HL-60/S4 (cell line): ENCODE measurements around the gene PPP2R5C.

Experiments
- in situ Hi-C: fragments of 300-500 bp; cut with MboI; formaldehyde crosslinking; loops from 2 replicates; pipeline ENCODE4 v1.14.3; 2022; ENCODE audit warnings: low sequenced_read_pairs

The PPP2R5C gene

DNA sequence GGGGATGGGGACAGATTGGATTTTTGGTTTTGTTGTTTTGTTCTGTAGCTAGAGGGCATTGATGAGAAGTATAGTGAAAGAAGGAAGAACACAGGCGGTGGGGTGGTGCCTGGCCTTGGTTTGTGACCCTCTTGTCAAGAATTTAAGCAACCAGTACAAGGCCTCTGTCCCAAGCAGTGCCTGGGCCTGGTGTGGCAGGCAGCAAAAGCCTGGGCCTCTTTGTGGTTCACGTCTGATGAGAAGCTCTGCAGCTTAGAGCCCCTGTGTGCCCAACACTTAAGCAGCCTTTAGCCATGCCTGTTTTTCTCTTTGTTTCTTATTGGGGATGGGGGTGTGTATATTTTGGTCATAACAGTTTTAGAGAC is 98.0 kb downstream of the PPP2R5C start:
- in situ Hi-C loops: no loop called here

DNA sequence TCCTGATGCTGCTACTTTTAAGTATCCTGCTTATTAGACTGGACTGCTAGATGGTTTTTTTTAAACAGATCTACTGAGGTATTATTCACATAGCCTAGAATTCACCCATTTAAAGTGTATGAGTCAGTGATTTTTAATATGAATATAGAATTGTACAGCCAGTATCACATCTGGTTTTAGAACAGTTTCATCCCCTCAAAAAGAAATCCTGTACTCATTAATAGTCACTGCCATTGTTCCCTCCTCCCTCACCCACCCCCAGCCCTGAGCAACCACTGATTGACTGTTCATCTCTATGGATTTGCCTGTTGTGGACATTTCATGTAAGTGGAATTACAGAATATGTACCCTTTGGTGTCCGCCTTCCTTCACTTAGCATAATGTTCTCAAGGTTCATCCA is 98.4 kb downstream of the PPP2R5C start:
- in situ Hi-C loops: no loop called here

DNA sequence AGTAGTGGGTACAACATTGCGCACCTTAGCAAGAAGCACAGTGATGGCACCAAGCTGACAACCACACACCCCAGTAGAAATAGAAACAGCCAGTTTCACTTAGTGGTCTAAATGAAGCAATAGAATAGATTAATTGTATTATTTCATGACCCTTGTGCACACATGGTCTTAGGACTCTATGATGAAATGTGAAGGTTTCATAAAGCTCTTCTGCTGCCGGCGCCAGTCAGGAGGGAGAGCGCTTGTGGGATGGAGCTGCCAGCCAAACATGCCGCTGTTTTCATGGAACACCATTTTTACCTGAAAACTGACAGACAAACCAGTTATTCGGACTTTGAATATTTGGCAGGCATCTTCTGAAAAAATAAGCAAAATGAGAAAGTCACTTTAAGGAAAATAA is 100.0 kb downstream of the PPP2R5C start:
- in situ Hi-C loops: no loop called here

DNA sequence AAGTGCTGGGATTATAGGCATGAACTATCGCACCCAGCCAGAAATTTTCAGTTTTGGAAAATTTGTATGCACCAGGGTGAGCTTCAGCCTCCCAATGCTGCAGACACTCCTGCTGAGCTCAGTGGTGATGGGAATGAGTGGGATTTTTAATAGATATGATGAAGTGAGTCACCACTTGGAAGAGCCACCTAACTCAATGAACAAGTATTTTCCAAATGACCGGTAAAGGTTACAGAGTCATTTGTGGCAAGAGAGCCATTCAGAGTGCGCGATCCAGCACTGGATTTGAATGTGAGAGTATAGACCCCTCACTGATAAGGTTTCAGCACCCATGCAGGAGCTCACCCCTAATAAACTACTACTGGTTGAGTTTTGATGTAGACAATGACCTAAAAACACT is 100.7 kb downstream of the PPP2R5C start:
- in situ Hi-C loops: no loop called here

DNA sequence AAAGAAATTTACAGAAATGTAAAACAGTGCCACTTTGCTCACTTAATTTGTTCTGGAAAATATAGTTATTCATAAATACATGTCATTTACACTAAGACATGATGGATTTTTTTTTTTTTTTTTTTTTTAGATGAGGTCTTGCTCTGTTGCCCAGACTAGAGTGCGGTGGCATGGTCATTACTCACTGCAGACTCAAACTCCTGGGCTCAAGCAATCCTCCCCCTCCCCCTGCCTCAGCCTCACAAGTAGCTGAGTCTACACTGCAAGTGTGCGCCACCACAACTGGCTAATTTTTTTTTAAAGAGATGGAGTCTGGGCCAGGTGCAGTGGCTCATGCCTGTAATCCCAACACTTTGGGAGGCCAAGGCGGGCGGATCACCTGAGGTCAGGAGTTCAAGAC is 101.2 kb downstream of the PPP2R5C start:
- in situ Hi-C loops: no loop called here

DNA sequence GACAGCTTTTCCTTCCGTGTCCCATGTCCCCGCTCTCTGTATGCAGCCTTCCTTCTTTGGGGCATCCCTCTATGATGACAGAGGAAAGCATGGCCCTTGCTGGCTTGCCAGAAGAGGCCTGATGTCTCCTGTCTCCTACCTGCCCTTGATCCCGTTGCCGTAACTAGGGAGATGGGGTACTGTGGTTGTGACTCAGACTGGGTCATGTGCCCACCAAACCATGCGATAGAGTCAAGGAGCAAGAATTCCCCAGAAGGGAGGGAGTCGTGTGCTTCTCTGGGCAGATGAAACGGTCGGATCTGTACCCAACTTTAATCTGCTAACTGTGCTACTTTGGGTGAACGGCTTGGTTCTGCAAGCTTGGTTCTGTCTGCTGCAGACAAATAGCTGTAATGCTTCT is 103.8 kb downstream of the PPP2R5C start:
- in situ Hi-C loops: no loop called here

DNA sequence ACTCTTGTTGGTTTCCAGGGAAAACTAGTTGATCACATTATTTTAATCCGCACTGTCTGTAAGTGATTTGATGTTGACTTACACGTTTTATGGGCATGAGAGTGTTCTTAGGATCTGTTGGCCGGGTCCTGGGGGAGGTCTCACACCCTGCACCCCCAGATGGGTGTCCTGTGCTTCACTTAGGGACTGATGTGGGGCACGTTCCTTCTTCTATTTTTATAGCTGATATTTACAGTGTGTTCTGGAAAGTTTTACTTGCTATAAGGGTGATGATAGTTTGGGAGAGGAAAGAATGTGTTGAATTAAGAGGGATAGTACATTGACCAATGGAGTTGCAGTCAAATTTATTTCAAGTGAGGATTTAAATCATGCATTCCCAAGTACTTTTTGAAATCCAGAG is 106.3 kb downstream of the PPP2R5C start:
- in situ Hi-C loops: no loop called here

DNA sequence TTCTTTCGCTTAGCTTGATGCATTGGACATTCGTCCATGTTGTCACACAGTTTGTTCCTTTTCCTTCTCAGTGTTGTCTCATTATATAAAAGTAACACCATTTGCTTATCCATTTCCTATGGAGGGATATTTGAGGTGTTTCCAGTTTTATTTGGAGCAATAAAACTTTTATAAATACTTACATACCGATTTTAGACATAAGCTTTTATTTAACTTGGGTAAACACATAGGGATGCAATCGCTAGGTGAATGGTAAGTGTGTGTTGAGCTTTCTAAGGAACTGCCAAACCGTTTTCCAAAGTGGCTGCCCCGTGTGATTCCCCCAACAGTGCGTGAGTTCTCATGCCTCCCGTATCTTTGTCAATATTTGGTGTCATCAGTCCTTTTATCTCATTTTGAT is 107.7 kb downstream of the PPP2R5C start:
- in situ Hi-C loops: no loop called here

DNA sequence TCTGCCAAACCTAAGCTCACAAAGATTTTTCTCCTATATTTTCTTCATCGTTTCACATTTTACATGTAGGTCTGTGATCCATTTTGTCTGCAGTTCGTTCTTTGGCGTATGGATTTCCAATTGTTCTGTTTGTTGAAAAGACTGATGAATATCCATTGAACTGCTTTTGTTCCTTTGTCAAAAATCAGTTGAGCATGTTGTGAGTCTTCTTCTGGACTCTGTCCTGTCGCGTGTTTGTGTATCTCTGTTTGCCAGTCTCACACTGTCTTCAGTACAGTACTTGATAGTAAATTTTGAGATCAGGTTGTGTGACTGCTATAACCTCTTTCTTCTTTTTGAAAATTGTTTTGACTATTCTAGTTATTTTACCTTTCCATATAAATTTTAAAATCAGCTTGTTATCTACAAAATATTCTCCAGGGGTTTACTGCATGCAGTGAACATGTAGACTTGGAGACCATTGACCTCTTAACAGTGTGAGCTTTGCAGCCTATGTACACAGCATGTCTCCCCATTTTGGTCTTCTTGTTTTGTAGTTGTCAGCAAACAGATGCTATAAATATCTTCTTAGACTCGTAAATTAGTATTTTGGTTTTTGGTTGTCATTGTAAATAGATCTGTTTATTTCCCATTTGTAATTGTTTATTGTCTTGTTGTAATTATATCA is 108.9 kb downstream of the PPP2R5C start:
- in situ Hi-C loops: no loop called here

DNA sequence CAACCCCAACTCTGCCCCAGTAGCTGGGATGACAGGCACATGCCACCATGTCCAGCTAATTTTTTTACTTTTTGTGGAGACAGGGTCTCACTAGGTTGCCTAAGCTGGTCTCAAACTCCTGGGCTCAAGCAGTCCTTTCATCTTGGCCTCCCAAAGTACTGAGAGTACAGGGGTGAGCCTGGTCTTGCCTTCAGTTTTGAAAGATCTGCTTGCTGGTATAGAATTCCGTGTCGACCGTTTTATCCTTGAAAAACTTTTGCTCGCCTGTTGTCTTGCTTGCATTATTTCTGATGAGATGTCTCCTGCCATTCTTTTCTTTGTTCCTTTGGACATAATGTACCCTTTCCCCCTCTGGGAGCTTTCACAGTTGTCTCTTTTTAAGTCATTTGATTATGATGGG is 110.8 kb downstream of the PPP2R5C start:
- in situ Hi-C loops: no loop called here

DNA sequence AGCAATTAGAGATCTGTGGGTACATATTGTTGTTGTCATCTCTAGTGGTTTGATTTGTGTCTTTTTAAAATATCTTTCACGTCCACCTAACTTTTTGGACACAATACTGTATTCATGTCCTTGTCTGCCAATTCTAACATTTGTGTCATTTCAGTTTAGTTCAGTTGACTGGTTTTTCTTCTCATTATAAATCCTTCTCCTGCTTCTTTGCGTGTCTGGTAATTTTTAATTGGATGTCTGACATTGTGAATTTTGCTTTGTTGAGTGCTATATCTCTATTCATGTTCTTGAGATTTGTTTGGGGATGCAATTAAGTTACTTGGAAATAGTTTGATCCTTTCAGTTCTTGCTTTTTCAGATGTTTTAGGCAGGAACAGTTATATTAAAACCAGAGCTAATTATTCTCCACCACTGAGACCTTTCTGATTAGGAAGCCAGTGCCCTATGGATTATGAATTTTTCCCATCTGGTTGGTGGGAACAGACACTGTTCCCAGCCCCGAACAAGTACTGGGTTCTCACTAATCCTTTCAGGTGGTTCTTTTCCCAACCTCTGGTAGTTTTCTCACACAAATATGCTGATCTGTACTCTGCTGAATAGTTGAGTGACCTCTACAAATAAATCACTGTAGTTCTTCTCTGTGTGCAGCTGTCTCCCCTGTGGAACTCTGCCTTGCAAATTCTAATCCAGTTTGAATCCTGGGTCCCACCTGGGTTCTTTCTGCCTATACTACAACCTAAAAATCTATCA is 111.7 kb downstream of the PPP2R5C start:
- in situ Hi-C loops: no loop called here

DNA sequence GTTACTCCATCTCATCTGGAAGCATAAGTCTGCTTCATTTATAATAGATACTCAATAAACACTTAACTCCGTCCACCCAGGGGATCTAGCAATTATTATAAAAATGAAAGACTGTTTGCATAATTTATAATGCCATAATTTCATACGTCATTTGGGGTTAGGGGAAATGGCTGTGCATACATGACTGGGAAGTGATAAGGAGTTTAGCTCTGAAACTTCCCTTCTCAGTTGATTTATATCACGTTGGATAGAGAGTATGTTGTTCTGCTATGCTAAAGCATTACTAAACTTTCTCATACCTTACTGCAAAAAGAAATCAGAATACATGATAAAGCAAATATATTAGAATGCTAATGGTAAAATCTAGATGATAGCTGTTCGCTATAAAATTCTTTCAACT is 112.5 kb downstream of the PPP2R5C start:
- in situ Hi-C loops: no loop called here

DNA sequence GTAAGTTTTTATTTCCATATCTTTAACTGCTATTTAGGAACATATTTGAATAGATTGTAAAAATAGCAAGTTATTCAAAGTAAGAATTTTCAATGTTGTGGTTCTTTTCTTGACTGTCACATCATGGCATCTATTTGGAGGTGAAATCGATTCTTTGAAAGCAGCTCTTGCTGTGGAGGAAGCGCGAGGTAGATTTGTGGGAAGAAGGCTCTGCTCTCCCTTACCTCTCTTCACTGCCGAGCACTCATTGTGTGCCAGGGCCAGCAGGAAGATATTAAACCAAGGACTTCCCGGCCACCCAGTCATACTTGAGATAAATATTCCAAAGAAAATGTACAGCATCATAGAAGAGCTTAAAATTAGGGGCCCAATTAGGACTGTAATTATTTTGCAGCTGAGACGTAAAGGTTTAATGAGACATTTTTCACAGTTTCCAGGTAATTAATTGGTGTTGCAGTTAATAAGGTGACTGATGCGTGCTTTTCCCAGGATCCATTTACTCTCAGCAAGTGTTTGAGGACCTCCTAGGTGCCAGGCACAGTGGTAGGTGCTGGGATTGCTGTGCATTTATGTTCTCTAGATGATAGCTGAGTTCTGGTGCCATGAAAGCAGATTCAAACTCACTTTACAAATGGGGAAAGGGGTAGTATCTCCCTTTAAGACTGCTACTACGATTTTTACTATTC is 113.7 kb downstream of the PPP2R5C start:
- in situ Hi-C loops: no loop called here

DNA sequence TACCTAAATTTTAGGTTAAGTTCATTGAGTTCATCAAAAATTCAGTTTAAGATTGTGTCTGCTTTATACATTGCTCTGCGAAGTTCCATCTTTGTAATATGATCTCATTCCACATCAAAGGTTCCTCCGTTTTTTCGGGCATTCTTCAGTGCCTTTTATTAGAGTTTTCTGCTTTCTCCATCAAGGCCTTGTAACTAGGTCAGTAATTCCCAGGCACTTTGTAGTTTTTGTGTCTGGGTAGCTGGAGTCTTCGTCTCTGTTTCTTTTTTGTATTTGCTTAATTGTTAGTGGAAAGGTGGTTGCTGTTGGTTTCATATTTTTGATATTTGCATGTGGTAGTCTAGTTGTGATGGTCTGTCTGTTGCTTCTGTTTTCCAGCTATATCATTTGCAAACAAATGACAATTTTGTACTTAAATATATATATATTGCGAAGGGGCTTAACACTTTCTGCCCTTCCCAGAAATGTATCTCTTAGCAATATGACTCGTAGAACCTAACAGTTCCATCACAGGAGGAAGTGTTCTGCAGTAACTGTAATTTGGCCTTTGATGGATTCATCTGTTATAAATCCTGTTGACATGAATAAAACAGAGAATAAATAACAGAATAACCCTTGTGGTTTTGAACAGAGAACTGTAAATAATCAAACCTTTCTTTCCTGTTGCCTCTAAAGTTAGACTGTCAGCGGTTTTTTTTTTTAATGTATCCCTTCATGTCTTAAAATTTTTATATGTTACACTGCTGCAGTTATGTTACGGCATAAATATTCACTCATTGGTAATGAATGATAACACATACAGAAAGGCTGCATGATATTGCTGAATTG is 114.4 kb downstream of the PPP2R5C start:
- in situ Hi-C loops: no loop called here

DNA sequence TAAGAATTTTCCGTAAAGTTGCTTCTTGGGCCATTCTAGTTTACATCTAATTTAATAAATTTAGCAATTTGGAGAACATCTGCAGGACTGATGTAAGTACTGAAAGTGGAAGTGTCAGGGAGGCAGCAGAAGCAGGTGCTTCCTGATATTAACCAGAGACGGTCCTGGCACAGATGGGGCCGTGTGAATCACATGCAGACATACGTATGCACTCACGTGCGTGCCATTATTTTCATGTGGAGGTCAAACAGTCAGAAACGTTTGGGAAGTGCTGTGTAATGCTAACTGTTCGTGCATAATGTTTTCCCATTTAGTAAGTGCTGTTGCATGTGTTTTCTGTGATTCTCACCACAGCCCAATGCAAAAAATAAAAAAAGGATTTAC is 115.0 kb downstream of the PPP2R5C start:
- in situ Hi-C loops: no loop called here

DNA sequence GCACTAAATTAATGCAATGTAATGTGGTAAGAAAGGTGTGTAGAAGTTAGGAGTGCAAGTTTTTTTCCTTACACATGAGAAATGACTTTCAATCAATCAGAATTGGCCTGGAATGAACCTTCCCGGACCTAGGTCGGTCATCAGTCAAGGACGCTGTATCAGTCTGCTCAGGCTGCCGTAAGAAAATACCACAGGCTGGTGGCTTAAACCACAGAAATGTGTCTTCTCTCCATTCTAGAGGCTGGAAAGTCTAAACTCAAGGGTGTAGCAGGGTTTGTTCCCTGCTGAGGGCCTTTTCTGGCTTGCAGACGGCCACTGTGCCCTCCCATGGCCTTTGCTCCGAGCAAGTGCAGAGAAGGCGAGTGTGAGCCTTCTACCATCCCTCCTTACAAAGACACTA is 116.3 kb downstream of the PPP2R5C start:
- in situ Hi-C loops: no loop called here

DNA sequence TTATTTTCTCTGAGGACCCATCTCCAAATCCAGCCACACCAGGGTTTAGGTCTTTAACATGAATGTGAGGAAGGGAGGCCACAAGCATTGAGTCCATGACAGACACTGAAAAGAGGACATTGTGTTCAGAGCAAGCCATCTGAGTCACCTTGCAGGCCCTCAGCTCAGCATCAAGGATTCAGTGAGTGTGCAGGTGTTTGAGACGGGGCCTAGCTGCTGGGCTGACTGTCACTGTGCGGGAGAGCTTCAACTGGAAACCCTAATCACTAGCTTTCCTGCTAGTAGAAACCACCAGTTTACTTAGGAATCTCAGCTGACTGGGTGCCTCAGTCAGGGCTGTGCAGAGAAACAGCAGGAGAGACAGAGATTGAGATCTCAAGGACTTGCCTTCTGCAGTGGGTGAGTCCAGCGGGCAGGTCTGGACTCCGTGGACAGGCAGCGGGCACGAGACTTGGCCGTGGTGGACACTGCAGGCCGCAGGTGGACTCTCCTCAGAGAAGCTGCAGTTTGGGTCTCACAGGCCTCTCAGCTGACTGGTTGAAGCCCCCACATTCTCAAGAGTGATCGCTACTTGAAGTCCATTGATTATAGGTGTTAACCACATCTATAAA is 116.8 kb downstream of the PPP2R5C start:
- in situ Hi-C loops: no loop called here

DNA sequence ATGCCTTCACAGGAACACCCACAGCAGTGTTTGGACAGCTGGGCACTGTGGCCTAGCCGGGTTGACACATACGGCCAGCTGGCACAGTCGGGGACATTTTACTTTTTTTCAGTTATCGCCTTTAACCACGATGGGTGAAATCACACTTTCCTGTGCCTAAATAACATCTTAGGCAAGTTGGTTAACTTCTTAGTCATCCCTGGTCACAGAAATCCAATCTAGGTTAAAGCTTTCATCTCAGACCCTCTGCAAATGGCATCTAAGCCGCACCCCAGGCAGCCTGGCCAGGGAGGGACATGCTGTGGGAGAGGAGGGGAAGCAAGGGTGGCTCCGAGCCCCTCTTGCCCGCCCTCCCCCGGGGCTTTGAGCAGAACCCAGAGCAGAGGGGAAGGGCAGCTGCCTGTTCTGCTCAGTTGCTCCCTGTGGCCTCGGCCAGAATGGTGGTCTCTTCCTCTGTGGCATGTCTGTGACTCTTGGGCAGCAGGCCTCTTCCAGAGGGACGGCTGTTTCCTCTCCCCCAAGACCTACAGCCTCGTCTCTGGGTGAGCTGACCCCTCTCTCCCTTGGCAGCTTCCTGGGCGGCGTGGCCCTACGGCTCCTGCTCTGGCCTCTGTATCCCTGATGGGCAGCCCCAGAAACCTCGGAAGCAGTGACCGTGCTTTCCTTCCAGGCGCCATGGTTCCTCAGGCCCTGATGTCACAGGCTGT is 117.5 kb downstream of the PPP2R5C start:
- in situ Hi-C loops: no loop called here

DNA sequence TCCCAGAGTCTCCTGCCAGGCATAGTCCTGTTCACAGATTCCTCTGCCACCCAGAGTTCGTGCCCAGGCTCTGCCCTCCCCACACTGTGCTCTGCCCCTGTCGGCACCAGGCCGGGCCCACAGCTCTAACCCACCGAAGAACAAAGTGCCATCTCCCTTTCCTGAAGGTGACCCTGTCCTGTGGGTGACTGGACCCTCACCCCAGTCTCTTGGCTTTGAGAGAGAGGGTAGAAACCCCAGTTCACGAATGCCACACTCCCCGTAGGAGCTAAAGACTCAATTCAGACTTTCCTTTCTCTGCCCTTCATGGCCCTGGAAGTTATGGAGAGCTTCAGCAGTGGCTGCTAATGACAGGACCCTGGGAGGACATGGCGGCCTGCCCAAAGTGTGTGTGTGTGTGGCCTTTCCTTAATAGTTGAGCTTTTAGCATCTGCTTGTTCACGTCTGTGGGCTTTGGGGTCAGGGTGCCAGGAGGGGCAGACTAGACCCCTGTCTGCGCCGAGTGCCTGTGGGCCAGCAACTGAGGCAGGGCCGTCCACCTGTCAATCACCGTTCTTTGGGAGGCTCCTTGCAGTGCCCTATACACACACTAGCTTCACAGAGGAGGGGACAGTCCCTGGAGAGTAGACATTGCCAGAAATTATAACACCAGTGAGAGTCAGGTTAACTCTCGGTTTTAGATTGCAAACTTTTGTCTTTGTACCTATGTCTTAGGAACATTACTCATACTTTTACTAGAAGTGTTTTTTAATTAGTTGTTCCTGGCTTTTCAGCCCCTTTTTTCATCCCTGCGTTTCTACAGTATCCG is 118.2 kb downstream of the PPP2R5C start:
- in situ Hi-C loops: no loop called here

DNA sequence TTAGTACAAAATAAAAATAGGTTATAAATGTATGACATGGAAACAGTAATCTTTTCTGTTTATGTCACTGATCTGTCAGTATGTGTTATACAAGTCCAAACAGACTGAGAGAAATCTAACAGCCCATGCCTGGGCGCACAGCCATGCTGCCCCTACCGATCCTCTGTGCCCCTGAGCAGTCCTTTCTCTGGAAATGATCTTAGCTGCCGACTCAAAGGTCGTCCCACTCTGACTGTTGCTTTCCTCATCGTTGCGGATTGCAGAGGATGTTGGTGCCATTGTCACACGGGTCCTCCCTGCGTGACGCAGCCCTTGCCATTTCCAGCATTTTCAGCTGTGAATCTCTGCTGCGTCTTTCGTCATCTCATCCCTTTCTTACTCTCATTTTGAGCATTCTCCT is 119.9 kb downstream of the PPP2R5C start:
- in situ Hi-C loops: no loop called here
